Astrocyte (in vitro differentiated cells and primary cell): ENCODE measurements around the gene STK32A.

Experiments used
- CTCF ChIP-seq: IDR thresholded peaks from 2 replicates; pipeline ENCODE4 v1.5.1; 2011; ENCODE audit warnings: low read depth, mild to moderate bottlenecking, inconsistent platforms, low read length, moderate library complexity; ENCODE audit not compliant: insufficient read depth
- EZH2 ChIP-seq: IDR thresholded peaks from 2 replicates; pipeline ENCODE4 v1.6.1; 2012; ENCODE audit warnings: mild to moderate bottlenecking, low read length, inconsistent platforms; ENCODE audit not compliant: insufficient read depth

- TF ChIP-seq CTCF (no peak), EZH2 (no peak)
Observed at GRCh38 chr5:147382776-147383175, 147.9 kb downstream of the STK32A start.
